Ammon's horn (tissue), 1 donor: ENCODE data around the gene SF3A2.
A peak's percentile ranks its signal among the peaks of the same experiment; 100 is the strongest.

Experiments
- DNase-seq: peaks from one replicate; pipeline ENCODE4 v3.0.0-alpha.2; 2016; ENCODE audit warnings: low spot score

SF3A2 gene

DNA sequence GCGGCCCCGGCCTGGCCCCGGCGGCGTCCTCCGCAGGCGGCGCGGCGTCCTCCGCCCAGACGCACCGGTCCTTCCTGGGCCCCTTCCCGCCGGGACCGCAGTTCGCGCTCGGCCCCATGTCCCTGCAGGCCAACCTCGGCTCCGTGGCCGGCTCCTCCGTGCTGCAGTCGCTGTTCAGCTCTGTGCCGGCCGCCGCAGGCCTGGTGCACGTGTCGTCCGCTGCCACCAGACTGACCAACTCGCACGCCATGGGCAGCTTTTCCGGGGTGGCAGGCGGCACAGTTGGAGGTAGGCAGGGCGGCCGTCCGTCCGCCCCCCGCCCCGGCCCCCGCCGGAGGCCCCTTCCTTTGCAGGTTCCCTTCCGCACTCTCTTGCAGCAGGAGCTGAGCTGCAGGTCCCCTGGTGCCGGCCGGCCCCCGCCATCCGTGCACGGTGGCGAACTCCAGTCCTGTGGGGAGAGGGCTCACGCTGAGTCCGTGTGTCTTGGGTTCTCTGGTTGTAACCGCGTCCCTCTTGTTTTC, 9.7 kb upstream of the SF3A2 start:
- DNase-seq, result no peak

DNA sequence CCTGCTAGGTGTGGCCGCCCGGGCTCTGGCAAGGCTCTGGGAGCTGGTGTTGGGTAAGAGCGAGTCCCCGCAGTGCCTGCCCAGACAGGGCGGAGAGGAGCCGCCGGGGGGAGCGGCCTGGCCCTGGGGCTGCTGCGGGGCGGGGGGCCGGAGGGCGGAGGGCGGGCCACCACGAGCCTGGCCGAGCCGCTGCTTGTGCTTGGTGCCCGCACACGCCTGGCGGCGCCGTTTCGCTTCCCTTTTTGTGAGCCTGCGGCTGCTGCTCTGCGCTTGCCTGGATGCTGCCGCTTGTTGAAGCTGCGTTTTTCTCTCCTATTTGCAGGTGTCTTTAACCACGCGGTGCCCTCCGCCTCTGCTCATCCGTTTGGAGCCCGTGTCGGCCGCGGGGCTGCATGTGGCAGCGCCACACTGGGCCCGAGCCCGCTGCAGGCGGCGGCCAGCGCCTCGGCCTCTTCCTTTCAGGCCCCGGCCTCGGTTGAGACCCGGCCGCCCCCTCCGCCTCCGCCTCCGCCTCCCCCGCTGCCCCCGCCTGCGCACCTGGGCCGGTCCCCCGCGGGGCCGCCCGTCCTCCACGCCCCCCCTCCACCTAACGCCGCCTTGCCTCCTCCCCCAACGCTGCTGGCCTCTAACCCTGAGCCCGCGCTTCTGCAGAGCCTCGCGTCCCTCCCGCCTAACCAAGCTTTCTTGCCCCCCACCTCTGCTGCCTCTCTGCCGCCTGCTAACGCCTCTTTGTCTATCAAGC, 9.0 kb upstream of the SF3A2 start:
- DNase-seq, result no peak

DNA sequence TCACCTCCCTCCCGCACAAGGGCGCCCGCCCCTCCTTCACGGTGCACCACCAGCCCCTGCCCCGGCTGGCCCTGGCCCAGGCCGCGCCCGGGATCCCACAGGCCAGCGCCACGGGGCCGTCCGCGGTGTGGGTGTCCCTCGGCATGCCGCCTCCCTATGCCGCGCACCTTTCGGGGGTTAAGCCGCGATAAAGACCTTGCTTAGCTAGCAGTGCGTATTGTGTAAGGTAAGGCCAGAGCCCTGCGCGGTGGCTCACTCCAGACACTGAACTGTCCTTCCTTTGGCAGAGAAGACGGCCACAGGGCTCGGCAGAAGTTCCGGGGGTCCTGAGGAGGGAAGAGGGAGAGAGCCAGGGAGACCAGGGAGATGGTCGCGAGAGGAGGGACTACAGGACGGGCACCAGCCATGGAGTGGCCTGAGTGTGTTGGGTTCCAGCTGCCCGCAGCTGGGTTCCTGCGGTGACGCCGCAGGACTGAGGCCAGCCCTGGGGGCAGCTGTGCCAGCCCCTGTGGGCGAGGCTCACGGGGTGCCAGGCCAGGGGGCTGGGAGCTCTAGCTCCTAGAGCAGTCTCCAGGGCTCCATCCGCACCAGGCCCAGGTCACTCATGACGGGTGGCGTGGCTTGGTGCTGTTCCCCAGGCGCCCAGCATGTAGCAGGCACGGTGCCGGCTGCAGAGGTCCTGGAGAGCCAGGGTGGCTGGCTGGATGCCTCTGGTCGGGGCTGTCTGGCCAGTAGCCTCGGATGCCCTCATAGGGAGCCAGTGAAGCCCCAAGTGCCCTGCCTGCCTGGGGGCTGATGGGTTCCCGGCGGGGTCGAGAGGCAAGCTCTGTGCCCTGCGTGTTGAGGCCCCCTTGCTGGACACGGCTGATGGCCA, 8.2 kb upstream of the SF3A2 start:
- no peak for DNase-seq

DNA sequence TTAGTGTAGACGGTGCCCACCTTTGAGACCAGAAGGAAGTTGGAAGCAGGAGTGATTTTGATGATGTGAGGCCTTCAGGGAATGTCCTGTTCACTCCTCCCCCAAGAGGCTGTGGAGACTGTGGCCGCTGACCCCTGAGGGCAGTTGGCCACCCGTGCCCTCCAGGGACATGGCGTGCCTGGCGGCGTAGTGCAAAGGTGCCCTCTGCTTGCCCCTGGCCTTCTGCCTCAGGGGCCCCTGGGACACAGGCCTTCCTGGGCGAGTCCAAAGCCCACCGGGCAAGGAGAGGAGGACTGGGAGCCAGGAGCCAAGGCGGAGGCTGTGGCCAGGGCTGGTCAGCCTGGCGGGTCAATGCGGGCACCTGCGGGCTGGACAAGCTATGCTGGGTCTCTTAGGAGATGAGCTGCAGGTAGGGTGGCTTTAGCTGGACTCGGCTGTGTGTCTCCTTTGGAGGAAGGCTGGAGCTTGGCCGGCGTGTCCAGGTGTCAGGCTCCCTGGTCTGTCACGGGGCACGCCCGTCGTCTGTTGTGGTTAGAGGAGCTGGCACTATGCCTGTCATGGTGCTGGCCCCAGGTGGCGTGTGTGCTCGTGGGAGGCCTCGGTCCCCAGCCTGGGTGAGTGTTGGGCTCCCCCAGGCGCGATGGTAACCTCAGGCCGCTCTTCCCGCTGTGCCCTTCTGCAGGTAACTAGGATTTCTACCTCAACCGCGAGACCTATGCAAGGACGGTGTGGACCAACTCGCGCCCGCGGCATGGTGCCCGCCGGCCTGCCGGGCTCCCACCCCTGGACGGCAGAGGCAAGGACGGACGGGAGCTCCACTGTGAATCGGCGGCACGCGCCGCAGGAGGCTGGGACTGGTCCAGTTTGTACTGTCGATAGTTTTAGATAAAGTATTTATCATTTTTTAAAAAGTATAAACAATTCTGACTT, 7.3 kb upstream of the SF3A2 start:
- DNase-seq, result no peak

DNA sequence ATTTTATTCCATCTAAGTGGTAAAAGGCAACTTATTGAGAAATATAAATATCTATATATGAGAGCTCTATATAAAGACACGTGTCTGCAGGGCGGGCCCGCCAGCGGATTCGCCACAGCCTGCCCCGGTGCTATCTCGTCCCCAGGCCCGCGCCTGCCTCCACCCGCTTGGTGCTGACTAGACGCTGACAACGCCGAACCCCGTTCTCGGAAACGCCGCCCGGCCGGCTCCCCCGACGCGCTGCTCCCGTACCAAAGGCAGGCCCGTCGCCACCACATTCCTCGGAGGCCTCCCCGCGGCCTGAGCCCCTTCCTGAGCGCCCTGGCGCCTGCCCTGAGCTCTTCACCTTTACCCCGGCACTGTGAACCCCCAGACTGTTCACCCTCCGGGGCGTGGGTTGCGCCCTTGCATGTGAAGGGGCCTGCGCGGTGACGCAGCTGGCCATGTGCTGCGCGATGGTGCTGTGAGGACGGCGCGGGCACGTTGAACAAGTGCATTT, 6.5 kb upstream of the SF3A2 start:
- DNase-seq, result no peak

DNA sequence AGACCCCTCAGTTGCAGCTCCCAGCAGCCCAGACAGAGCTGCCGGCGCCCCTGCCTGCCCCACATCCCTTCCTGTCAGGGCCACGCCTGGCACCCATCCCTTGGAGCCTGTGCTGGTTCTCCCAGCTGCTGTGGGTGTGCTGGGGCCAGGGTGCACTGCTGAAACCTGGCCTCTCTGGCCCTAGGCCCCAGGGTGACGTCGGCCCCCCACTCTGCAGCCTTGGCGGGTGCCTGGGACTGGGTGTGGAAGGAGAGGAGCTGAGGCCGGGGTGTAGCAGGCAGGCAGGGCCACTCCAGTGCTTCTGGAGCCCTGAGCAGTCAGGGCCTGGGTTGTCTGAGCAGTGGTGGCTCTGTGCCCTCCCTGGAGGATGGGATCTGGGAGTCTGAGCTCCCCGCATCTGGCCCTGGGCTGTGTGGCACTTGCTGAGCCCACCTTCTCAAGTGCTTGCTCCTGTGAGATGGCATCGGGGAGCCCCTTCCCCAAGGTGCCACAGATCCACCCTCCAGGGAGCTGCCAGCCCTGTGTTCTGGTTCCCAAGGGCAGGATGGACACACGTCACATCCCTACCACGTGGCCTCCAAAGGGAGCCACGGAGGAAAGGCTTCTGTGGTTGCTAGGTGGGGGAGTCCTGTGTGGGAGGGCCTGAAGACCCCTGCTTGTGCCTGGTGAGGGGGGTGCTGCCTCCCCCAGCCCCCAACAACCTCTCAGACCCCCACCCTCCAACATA, 5.7 kb upstream of the SF3A2 start:
- DNase-seq, result no peak

DNA sequence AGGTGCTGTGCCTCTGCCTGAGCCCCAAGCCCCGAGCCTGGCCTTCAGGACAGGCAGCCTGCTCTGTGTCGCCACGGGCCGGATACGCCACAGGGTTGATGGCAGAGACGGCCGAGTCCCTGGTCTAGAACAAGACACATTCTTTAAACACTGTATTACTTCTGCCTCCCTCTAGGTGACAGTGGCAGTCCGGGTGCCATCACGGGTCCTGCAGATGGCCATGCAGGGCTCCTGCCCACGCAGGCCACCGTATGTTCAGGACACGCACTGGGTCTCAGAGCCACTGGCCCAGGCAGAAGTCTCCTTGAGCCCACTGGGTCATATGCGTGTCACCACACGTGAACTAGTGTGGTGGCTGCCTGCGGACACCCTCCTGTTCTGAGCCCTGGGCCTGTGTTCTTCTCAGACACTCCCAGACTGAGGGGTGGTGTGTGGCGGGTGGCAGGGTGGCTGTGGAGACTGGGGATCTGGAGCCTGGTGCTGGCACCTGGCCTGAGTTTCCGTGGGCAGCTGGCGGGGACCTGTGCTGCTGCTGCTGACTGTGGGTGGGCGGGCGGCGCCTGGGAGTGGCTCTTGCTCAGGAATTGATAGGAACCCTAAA, 4.9 kb upstream of the SF3A2 start:
- DNase-seq, result no peak

DNA sequence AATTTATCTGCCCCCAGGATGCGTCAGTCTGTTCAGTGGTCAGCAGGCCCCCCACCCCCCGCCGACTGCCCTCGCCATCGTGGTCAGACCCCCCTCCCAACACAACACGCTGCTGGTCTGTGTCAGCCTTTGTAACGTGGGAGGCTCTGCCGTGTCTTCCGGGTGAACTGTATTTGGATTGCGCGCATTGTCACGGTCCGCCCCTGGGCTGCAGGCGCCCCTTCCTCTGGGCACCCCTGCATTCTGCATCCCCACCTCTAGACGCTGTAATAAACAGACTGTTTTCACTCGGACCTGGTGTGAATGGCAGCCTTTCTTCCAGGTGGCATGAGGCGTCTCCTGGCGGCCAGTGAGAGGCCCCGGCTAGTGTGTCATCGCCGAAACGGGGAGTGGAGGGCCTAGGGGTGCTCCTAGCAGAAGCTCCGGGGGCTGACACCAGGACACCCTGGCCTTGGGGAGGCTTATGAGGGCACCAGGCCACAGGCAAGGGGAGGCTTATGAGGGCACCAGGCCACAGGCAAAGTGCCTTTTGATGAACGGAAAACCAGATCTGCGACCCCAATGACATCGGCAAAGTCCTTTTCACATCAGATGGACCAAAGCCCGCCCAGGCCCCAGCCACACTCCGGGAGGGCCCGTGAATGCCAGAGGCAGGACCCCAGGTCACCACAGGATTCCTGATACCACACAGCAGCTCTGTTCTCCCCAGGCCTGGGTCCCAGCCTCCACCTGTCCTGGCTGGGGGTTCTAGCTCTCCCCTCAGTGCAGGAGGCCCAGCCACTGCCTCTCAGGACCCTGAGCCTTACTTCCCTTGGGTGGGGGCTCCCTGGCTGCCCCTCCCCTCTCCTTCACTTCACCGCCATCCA, 4.1 kb upstream of the SF3A2 start:
- DNase-seq, result no peak

DNA sequence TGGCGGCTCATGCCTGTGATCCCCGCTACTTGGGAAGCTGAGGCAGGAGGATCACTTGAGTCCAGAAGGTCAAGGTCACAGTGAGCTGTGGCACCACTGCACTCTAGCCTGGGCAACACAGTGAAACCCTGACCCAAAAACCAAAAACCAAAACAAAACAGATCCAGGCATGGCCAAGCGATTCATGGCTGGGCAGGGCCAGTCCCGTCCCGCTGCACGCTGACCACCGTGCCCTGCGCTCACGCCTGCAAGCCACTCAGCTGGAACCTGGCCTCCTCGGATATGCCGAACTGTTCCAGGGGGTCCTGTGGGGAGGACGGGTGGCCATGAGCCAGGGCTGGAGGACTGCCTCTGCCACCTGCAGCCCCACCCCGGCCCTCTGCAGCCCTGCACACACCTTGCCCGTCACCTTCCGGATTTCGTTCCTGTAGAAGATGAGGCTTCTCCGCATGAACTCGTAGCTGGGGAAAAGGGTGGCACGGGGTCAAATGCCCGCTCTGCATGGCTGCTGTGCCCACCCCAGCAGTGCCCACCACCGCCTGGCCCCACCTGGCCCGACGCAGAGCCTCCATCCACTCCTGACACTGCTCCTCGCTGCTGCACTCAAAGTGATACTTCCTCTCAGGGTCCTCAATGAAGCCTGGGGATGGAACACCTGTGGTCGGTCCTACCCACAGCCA, 2.9 kb upstream of the SF3A2 start:
- DNase-seq, result no peak

DNA sequence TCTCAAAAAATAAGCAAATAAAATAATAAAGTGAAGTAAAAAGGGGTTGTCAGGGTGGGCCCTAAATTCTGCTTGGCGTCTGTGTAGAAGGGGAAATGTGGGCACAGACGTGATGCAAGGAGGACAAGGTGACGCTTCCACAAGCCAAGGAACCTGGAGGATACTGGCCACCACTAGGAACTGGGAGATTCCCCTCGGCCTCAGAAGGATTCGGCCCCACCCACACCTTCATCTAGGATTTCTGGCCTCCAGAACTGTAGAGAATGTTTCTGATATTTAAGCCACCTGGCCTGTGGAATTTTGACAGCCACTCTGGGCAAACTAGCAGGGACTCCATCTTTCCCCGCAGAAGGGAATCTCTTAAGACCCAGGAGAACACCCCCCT, 1.6 kb upstream of the SF3A2 start:
- no peak for DNase-seq

DNA sequence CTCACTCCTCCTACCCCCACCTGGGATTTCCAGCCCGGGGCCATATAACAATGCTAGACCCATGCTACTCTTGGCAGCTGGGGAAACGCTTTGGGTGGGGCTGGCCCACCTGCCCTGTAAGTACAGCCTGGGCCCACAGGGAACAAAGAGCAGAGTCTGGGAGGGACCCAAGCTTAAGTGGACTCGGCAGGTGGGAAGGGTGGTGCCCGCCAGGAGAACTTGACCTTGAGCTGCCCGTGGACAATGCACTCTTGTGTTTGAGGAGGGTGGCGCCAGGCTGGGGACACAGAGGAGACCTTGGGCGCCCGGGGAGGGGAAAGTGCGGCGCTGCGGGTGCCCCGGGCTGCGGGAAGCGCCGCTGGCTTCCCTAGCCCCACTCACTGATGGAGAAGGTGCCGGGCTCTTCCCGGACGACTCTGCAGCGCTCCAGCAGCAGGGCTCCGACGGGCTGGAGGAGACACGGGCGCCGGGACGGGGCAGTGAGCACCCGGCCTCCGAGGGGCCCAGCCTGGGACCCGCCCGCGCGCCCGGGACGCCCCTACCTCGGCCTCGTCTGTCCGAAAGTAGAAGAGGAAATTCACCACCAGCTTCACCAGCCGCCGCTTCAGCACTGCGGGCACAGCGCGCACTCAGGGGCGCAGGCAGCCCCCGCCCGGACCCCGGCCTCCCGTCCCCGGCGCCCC, 1.1 kb upstream of the SF3A2 start:
- no peak for DNase-seq

DNA sequence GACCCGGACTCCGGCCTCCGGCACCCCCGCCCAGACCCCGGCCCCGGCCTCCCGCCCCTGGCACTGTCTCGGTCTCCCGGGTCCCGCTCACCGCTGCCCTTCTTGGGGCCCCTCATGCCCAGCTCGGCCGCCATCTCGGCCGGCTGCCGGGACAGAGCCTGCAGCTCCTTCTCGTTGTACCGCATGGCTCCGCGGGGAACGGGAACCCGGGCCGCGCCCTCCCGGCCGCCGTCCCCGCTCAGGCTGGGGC, 635 bp upstream of the SF3A2 start:
- no peak for DNase-seq

DNA sequence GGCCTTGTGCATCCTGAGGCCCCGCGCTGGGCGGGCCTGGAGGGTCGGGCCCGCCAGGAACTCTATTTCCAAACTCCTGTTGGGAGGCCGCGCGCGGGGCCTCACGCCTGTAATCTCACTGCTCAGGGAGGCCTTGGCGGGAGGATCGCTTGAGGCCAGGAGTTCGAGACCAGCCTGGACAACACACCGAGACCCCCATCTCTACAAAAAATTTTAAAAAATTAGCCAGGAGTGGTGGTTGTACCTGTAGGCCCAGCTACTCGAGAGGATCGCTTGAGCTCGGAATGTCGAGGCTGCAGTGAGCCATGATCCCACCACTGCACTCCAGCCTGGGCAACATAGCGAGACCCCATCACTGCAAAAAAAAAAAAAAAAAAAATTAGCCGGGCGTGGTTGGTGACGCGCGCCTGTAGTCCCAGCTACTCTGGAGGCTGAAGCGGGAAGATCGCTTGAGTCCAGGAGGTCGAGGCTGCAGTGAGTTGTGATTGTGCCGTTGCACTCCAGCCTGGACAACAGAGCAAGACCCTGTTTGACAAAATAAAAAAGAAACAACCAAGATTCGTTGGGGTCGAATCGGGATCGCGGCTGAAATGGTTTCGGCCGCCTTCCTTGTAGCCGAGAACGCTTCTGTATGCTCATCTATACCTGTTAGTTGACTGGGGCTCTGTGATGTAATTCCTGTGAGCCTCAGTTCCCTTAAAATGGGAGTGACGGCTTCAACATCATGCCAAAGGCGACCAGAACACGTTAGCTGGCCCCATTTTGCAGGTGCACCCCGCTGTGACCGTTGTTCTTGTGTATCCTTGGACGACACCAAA, 636 bp downstream of the SF3A2 start:
- no peak for DNase-seq

DNA sequence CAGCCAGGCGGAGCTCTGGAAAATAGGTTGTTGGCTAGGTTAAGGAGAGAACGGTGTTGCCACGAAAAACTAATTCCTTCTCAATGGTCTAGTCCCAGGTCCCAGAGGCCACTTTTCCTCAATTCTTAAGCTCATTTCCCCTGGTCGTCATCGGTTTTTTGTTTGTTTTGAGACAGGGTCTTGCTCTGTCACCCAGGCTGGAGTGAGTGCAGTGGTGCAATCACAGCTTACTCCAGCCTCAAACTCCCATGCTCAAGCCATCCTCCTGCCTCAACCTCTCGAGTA, 1.2 kb downstream of the SF3A2 start:
- no peak for DNase-seq

DNA sequence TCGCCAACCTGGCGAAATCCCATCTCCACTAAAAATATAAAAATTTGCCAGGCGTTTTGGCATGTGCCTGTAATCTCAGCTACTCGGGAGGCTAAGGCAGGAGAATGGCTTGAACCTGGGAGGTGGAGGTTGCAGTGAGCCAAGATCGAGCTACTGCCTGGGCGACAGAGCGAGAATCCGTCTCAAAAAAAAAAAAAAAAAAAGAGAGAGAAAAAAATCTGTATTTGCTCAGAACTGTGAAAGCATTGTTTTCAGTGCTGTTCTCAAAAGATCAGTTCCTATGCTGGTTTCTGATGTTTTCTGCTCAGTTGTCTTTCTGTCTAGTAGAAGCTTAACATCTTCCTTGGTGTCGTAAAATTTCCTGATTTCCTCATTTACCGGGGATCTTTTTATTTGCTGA, 2.5 kb downstream of the SF3A2 start:
- no peak for DNase-seq

DNA sequence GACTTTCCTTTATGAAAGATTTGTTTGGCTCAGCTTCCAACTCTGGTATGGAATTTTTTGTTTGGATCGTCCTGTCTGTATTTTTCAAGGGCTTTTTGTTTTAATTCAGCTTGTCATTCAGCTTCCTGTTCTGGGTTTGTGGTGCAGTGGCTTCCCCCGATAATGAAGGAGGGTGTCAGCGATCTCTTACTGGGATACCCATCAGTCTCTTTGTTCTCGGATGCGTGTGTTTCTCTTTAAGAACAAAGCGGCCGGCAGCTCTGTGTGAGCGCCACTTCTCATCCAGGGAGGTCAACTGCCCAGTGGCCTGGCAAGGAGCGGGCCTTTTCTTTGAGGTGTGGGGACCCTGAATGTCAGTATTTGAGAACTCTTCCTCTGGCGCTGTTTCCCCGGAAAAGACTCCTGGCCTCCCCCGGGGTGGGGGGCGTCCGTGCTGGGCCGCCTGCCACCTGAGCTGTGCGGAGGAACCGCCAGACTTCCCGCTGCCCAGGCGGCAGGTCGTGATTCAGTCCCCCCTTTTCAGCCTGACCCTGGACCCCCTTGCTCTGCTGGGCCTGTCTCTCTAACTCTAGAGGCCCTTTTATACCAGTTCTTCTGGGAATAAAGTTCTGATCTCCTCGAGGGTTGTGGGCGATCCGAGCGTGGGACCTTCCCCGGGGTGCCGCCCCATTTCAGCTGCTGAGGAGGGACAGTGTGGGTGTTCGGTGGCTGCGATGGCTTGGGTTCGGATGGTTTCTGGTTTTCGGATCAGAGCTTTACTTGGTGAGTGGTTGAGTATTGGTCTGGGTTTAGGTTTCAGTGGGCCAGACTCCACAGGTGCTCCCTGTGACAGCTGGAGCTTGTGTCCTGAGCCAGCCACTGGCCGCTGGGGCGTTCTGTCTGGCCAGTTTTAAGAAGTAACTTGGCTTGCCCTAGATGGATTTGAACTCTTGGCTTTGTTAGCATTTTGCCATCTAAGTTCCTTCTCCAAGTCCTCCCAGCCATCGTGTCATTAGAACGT, 3.4 kb downstream of the SF3A2 start:
- DNase-seq, result peak; percentile 35
